ENCODE measurements around the gene PCDHB6.
"Not testable (repeated sequence)": the region's sequence is repeated elsewhere in the genome, so short reads cannot be mapped to it uniquely, and the experiment has no call there.

Gene PCDHB6

DNA sequence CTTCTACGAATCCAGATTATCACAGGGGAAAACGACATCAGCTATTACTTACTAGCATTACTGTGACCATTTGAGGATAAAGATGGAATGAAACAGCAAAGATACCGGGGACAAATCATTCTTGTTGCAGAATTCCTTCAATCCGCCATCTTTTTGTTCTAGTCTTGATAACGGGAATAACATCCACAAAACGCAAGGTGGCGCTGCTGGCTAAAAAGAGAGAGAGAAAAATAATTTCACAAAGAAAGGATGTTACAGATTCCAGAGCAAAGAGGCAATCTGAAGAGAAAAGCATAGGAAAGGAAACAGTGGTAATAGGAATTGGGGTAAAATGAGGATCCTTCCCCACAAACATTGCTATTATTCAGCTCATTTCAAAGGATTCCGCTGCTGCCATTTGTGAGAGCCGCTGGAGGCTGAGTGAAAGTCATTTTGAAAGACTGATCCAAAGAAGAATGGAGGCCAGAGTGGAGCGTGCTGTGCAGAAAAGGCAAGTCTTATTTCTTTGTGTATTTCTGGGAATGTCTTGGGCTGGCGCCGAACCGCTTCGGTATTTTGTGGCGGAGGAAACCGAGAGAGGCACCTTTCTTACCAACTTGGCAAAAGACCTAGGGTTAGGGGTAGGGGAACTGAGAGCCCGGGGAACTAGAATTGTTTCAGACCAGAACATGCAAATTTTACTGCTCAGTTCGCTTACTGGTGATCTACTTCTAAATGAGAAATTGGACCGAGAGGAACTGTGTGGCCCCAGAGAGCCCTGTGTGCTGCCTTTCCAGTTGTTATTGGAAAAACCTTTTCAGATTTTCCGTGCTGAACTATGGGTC lies 22.7 kb downstream of the PCDHB6 start, which contains the start of gene PCDHB7:
PCDHB7 (plus strand) TSS at position 264 of the 824 bp plus-strand sequence; CDS start at position 456, 192 bp downstream.
- no peak for DNase-seq

DNA sequence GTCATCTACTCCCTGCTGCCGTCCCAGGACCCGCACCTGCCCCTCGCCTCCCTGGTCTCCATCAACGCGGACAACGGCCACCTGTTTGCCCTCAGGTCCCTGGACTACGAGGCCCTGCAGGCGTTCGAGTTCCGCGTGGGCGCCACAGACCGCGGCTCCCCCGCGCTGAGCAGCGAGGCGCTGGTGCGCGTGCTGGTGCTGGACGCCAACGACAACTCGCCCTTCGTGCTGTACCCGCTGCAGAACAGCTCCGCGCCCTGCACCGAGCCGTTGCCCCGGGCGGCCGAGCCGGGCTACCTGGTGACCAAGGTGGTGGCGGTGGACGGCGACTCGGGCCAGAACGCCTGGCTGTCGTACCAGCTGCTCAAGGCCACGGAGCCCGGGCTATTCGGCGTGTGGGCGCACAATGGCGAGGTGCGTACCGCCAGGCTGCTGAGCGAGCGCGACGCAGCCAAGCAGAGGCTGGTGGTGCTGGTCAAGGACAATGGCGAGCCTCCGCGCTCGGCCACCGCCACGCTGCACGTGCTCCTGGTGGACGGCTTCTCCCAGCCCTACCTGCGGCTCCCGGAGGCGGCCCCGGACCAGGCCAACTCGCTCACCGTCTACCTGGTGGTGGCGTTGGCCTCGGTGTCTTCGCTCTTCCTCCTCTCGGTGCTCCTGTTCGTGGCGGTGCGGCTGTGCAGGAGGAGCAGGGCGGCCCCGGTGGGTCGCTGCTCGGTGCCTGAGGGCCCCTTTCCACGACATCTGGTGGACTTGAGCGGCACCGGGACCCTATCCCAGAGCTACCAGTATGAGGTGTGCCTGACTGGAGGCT lies 24.6 kb downstream of the PCDHB6 start:
- DNase-seq, result not testable (repeated sequence)

DNA sequence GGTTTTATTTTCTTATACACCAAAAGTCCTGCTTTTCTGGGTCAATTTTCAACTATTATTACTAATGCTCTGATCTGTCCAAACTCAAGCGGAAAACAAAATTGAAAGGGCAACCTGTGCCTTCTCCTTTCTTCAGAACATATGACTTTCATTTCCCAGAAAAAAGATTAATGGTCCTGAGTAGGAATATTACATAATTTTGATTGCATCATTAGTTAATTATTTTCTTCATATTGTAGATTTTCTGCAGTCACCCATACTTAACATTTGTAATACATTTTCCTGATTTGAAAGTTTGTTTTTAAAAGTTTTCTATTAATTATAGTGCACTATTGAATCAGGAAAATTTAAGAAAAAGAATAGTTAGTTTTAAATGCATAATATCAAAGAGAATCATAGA lies 26.1 kb downstream of the PCDHB6 start:
- no peak for DNase-seq

DNA sequence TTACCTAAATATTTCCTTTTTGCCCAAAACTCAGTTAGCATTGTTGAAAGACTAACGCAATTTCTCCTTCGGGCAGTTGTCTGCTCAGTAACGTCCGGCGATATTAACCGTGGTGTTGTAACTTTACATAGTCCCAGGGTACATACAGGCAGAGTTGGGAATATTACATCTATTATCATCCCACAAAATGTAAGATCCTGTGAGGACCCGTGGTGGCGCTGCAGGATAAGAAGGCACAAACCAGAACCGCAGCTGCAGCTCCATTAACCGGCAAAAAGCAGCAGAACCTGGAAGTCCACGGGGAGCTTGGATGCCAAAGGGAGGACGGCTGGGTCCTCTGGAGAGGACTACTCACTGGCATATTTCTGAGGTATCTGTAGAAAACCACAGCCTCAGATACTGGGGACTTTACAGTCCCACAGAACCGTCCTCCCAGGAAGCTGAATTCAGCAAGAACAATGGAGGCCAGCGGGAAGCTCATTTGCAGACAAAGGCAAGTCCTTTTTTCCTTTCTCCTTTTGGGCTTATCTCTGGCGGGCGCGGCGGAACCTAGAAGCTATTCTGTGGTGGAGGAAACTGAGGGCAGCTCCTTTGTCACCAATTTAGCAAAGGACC lies 27.8 kb downstream of the PCDHB6 start, which contains the start of gene PCDHB8:
PCDHB8 (plus strand) TSS at position 214 of the 615 bp plus-strand sequence; CDS start at position 459, 245 bp downstream.
- DNase-seq, result not testable (repeated sequence)

DNA sequence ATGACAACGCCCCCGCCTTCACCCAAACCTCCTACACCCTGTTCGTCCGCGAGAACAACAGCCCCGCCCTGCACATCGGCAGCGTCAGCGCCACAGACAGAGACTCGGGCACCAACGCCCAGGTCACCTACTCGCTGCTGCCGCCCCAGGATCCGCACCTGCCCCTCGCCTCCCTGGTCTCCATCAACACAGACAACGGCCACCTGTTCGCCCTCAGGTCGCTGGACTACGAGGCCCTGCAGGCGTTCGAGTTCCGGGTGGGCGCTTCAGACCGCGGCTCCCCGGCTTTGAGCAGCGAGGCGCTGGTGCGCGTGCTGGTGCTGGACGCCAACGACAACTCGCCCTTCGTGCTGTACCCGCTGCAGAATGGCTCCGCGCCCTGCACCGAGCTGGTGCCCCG lies 29.5 kb downstream of the PCDHB6 start:
- not testable (repeated sequence) for DNase-seq

DNA sequence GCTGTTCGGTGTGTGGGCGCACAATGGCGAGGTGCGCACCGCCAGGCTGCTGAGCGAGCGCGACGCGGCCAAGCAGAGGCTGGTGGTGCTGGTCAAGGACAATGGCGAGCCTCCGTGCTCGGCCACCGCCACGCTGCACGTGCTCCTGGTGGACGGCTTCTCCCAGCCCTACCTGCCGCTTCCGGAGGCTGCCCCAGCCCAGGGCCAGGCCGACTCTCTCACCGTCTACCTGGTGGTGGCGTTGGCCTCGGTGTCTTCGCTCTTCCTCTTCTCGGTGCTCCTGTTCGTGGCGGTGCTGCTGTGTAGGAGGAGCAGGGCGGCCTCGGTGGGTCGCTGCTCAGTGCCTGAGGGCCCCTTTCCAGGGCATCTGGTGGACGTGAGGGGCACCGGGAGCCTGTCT lies 30.0 kb downstream of the PCDHB6 start:
- DNase-seq, result not testable (repeated sequence)

DNA sequence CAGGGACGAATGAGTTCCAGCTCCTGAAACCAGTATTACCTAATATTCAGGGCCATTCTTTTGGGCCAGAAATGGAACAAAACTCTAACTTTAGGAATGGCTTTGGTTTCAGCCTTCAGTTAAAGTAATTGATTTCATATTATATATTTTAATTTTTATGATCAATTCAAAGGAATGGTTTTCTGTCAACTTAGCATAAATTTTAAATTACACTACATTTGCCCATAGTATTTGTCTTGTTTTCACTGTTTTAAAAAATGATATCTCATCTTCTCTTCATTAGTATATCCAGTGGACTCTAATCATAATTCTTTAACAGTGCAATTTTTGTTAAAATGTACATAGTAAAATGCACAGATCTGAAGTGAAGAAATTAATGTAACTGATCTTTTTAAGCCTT lies 30.5 kb downstream of the PCDHB6 start:
- DNase-seq, result no peak

DNA sequence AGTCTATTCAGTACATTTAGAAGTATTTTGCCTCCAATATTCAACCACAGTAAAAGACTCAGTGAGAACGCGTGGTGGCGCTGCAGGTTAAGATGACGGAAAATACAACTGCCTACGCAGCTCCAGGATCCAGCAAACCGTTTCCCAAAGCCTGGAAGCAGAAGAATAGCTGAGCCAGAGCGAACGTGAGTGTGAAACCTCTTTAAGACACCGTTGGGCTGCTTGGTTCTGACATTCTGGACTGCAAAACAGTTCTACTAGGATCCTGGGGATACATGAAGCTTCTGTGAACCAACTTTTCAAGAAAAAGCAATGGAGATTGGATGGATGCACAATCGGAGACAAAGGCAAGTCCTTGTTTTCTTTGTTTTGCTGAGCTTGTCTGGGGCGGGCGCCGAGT lies 32.4 kb downstream of the PCDHB6 start, which contains the start of gene PCDHB16:
PCDHB16 (plus strand) TSS at position 140 of the 400 bp plus-strand sequence; CDS start at position 313, 173 bp downstream.
- no peak for DNase-seq

DNA sequence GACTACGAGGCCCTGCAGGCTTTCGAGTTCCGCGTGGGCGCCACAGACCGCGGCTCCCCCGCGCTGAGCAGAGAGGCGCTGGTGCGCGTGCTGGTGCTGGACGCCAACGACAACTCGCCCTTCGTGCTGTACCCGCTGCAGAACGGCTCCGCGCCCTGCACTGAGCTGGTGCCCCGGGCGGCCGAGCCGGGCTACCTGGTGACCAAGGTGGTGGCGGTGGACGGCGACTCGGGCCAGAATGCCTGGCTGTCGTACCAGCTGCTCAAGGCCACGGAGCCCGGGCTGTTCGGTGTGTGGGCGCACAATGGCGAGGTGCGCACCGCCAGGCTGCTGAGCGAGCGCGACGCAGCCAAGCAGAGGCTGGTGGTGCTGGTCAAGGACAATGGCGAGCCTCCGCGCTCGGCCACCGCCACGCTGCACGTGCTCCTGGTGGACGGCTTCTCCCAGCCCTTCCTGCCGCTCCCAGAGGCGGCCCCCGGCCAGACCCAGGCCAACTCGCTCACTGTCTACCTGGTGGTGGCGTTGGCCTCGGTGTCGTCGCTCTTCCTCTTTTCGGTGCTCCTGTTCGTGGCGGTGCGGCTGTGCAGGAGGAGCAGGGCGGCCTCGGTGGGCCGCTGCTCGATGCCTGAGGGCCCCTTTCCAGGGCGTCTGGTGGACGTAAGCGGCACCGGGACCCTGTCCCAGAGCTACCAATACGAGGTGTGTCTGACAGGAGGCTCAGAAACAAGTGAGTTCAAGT lies 34.4 kb downstream of the PCDHB6 start:
- not testable (repeated sequence) for DNase-seq

DNA sequence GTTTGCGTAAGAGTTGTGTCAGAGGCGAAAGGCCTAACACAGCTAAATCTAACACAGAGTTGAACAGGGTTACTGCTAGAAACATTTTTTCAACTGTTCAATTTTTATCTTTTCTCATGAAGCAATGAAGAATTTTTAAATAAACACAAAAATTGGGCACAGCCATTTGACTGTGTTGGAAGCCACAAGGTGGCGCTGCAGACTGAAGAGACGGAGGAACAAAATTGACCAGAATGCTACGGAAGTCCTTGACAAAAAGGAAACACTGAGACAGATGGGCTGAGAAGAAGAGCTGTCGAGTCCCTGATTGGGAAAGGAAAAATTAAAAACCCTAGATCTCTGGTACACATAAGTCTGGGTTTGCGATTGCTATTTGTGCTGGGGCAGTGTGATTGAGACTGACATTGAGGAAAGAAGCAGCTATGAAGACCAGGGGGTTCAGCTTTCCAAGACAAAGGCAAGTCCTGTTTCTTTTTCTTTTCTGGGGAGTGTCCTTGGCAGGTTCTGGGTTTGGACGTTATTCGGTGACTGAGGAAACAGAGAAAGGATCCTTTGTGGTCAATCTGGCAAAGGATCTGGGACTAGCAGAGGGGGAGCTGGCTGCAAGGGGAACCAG lies 37.1 kb downstream of the PCDHB6 start, which contains the start of gene PCDHB9:
PCDHB9 (plus strand) TSS at position 265 of the 616 bp plus-strand sequence; CDS start at position 423, 158 bp downstream.
- peak; percentile 55 for DNase-seq

DNA sequence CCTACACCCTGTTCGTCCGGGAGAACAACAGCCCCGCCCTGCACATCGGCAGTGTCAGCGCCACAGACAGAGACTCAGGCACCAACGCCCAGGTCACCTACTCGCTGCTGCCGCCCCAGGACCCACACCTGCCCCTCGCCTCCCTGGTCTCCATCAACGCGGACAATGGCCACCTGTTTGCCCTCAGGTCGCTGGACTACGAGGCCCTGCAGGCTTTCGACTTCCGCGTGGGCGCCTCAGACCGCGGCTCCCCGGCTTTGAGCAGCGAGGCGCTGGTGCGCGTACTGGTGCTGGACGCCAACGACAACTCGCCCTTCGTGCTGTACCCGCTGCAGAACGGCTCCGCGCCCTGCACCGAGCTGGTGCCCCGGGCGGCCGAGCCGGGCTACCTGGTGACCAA lies 38.8 kb downstream of the PCDHB6 start:
- DNase-seq, result not testable (repeated sequence)

DNA sequence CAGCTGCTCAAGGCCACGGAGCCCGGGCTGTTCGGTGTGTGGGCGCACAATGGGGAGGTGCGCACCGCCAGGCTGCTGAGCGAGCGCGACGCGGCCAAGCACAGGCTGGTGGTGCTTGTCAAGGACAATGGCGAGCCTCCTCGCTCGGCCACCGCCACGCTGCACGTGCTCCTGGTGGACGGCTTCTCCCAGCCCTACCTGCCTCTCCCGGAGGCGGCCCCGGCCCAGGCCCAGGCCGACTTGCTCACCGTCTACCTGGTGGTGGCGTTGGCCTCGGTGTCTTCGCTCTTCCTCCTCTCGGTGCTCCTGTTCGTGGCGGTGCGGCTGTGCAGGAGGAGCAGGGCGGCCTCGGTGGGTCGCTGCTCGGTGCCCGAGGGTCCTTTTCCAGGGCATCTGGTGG lies 39.3 kb downstream of the PCDHB6 start:
- not testable (repeated sequence) for DNase-seq

DNA sequence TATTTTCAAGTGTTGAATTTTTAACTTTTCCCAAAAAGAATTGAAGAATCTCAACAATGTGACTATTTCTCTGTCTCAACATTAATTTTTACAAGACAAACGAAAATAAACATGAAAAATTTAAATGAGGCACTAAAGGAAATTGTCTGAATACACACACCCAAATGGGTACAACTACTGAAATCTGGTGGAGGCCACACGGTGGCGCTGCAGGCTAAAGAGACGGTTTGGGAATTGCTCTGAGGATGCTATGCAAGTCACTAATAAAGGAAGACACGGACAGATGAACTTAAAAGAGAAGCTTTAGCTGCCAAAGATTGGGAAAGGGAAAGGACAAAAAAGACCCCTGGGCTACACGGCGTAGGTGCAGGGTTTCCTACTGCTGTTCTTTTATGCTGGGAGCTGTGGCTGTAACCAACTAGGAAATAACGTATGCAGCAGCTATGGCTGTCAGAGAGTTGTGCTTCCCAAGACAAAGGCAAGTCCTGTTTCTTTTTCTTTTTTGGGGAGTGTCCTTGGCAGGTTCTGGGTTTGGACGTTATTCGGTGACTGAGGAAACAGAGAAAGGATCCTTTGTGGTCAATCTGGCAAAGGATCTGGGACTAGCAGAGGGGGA lies 42.4 kb downstream of the PCDHB6 start, which contains the start of gene PCDHB10:
PCDHB10 (plus strand) TSS at position 244 of the 616 bp plus-strand sequence; CDS start at position 444, 200 bp downstream.
- no peak for DNase-seq

DNA sequence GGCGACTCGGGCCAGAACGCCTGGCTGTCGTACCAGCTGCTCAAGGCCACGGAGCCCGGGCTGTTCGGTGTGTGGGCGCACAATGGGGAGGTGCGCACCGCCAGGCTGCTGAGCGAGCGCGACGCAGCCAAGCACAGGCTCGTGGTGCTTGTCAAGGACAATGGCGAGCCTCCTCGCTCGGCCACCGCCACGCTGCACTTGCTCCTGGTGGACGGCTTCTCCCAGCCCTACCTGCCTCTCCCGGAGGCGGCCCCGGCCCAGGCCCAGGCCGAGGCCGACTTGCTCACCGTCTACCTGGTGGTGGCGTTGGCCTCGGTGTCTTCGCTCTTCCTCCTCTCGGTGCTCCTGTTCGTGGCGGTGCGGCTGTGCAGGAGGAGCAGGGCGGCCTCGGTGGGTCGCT lies 44.5 kb downstream of the PCDHB6 start:
- DNase-seq, result not testable (repeated sequence)

DNA sequence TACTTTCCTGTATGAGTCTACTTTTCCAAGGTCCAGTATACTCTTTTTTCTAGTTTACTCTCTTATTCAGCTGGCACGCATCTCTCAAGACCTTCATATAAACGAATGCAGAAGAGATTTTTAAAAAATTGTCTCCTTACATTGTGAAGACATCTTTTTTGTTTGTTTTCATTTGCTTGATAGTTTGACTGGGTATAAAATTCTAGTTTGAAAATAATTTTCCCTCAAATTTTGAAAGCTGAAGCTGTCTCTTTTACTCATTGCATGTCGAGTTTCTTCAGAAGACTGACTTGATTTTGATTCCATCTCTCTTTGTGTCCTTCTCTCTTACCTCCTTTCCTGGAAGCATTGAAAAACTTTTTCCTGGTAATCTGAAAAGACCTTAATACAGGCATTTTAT lies 46.5 kb downstream of the PCDHB6 start:
- no peak for DNase-seq

DNA sequence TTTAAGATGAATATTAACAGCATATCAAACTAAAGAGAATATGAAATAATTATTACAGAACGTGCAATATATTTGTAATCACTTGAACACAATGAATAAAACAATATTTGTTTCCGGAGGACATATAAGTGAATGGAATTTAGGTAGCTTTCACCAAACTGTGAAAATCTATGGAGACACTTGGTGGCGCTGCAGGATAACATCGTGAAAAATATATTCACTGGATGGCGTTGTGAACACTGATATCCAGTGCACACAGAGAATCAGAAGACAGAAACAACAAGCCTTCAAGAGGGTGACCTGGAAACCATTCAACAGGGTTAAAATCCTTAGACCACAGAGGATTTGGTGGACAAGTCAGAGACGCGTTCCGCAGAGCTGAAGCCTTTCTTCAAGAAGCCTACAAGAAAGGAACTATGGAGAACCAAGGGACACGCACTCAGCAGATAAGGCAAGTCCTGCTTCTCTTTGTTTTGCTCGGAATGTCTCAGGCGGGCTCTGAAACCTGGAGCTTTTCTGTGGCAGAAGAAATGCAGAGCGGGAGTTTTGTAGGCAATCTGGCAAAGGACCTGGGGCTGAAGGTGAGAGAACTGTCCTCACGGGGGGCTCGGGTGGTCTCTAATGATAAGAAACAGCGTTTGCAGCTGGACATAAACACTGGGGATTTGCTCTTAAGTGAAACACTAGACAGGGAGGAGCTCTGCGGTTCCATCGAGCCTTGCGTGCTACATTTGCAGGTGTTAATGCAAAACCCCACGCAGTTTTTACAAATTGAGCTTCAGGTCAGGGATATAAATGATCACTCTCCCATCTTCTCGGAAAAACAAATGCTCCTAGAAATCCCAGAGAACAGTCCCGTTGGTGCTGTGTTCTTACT lies 49.7 kb downstream of the PCDHB6 start, which contains the start of gene PCDHB11:
PCDHB11 (plus strand) TSS at position 269 of the 877 bp plus-strand sequence; CDS start at position 417, 148 bp downstream.
- no peak for DNase-seq

DNA sequence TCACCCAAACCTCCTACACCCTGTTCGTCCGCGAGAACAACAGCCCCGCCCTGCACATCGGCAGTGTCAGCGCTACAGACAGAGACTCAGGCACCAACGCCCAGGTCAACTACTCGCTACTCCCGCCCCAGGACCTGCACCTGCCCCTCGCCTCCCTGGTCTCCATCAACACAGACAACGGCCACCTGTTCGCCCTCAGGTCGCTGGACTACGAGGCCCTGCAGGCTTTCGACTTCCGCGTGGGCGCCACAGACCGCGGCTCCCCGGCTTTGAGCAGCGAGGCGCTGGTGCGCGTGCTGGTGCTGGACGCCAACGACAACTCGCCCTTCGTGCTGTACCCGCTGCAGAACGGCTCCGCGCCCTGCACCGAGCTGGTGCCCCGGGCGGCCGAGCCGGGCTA lies 51.3 kb downstream of the PCDHB6 start:
- DNase-seq, result not testable (repeated sequence)

DNA sequence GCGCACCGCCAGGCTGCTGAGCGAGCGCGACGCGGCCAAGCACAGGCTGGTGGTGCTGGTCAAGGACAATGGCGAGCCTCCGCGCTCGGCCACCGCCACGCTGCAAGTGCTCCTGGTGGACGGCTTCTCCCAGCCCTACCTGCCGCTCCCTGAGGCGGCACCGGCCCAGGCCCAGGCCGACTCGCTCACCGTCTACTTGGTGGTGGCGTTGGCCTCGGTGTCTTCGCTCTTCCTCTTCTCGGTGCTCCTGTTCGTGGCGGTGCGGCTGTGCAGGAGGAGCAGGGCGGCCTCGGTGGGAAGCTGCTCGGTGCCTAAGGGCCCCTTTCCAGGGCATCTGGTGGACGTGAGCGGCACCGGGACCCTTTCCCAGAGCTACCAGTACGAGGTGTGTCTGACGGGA lies 51.8 kb downstream of the PCDHB6 start:
- not testable (repeated sequence) for DNase-seq

Measured in NCI-H524 treated with DMSO at 0.1 percent for 48 hours (cell line).